Nephron (organoid): ENCODE measurements around the gene CAMTA1.
"Not testable (repeated sequence)": the region's sequence is repeated elsewhere in the genome, so short reads cannot be mapped to it uniquely, and the experiment has no call there.

Source experiments
- H3K27ac Mint-ChIP-seq, 3 experiments: 2 replicates each; pipeline ENCODE4 v1.8.0; 2020; ENCODE audit warnings: mixed read lengths in 3 of 3, mild to moderate bottlenecking in 2 of 3, moderate library complexity in 1 of 3
- H3K27me3 Mint-ChIP-seq: 2 replicates; pipeline ENCODE4 v1.8.0; 2021; ENCODE audit warnings: low read depth, mild to moderate bottlenecking, moderate library complexity, mixed read lengths
- H3K36me3 Mint-ChIP-seq: 2 replicates; pipeline ENCODE4 v1.8.0; 2020; ENCODE audit warnings: low read depth, mixed read lengths
- H3K4me1 Mint-ChIP-seq: 2 replicates; pipeline ENCODE4 v1.8.0; 2020; ENCODE audit warnings: mixed read lengths
- H3K4me3 Mint-ChIP-seq, 3 experiments: 2 replicates each; pipeline ENCODE4 v1.8.0; 2020; ENCODE audit warnings: mild to moderate bottlenecking in 3 of 3, mixed read lengths in 3 of 3, moderate library complexity in 2 of 3
- H3K9me3 Mint-ChIP-seq: 2 replicates; pipeline ENCODE4 v1.8.0; 2020; ENCODE audit warnings: mixed read lengths
- TF ChIP-seq, protein P1 (sequence below), 3 experiments: fragments of 200-600 bp; sonication (generic); IDR thresholded peaks; one replicate each; pipeline ENCODE4 v1.5.0; 2021; ENCODE audit warnings: antibody characterized with exemption in 3 of 3; ENCODE audit not compliant: unreplicated experiment in 3 of 3

CAMTA1 gene

DNA sequence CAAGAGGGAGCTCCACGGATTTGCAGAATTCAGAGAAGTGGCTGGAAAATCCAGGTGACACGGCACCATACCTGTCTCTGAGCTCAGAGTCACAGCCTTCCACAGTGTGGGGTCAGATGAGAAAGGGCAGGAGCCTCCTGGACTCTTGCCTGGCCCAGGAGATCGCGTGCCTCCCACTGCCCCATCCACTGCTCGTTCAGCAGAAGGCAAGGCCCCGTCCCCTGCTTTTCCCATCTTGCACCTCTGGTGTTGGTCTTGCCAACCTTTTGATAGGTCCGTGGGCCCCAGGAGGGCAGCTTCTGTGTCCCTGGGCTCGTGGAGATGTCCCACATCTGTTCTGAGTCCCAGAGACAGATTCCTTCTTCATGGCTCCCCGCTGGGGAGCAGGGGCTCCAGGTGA lies 902.2 kb downstream of the CAMTA1 start:
- peaks cover 3% of the 10 kb centered on the region for H3K9me3 Mint-ChIP-seq
- TF ChIP-seq, protein P1, sequence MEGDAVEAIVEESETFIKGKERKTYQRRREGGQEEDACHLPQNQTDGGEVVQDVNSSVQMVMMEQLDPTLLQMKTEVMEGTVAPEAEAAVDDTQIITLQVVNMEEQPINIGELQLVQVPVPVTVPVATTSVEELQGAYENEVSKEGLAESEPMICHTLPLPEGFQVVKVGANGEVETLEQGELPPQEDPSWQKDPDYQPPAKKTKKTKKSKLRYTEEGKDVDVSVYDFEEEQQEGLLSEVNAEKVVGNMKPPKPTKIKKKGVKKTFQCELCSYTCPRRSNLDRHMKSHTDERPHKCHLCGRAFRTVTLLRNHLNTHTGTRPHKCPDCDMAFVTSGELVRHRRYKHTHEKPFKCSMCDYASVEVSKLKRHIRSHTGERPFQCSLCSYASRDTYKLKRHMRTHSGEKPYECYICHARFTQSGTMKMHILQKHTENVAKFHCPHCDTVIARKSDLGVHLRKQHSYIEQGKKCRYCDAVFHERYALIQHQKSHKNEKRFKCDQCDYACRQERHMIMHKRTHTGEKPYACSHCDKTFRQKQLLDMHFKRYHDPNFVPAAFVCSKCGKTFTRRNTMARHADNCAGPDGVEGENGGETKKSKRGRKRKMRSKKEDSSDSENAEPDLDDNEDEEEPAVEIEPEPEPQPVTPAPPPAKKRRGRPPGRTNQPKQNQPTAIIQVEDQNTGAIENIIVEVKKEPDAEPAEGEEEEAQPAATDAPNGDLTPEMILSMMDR (IDR thresholded peaks at IDR 0.05; ENCODE audit: unreplicated experiment in 3 of 3), result no peak
- H3K4me3 Mint-ChIP-seq, result no peak overlapping the region
- peaks cover 4% of the 10 kb centered on the region for H3K4me1 Mint-ChIP-seq
- H3K36me3 Mint-ChIP-seq, result no peaks in the 10 kb centered on the region
- no peak overlapping the region for H3K27ac Mint-ChIP-seq
- peaks cover 20% of the 10 kb centered on the region for H3K27me3 Mint-ChIP-seq

DNA sequence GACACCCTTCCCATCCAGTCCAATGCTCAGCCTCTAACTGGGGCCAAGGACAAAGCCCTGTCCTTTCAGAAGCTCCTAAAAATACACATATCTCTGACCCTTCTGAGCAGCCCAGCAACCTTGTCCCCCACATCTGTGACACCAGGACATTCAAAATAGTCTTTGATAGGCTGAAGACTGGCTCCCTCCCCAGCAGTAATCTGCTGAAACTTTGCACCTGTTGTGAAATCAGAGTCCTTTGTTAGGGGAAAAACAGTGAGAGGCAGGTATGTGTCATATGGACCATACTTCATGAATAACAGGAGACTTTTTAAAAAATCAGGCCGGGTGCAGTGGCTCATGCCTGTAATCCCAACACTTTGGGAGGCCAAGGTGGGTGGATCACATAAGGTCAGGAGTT lies 903.4 kb downstream of the CAMTA1 start:
- no peaks in the 10 kb centered on the region for H3K36me3 Mint-ChIP-seq
- TF ChIP-seq, protein P1 (IDR thresholded peaks at IDR 0.05; ENCODE audit: unreplicated experiment in 3 of 3), result no peak
- H3K27ac Mint-ChIP-seq, result no peak overlapping the region
- H3K9me3 Mint-ChIP-seq, result peaks cover 8% of the 10 kb centered on the region
- no peak overlapping the region for H3K4me3 Mint-ChIP-seq
- H3K27me3 Mint-ChIP-seq, result peaks cover 22% of the 10 kb centered on the region
- peaks cover 4% of the 10 kb centered on the region for H3K4me1 Mint-ChIP-seq

DNA sequence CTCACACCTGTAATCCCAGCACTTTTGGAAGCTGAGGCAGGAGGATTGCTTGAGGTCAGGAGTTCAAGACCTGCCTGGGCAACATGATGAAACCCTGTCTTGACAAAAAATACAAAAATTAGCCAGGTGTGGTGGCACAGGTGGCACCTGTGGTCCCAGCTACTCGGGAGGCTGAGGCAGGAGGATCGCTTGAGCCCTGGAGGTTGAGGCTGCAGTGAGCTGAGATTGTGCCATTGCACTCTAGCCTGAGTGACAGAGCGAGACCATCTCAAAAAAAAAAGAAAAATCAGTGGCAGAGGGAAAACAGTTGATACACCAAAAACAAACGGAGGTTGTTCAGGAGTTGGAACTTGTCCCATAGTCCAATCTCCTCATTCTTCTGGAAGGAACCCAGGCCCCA lies 904.1 kb downstream of the CAMTA1 start:
- not testable (repeated sequence) for H3K4me3 Mint-ChIP-seq, H3K4me1 Mint-ChIP-seq, H3K36me3 Mint-ChIP-seq, H3K27ac Mint-ChIP-seq
- Mint-ChIP-seq H3K9me3 (peaks cover 13% of the 10 kb centered on the region), H3K27me3 (peaks cover 26% of the 10 kb centered on the region)

DNA sequence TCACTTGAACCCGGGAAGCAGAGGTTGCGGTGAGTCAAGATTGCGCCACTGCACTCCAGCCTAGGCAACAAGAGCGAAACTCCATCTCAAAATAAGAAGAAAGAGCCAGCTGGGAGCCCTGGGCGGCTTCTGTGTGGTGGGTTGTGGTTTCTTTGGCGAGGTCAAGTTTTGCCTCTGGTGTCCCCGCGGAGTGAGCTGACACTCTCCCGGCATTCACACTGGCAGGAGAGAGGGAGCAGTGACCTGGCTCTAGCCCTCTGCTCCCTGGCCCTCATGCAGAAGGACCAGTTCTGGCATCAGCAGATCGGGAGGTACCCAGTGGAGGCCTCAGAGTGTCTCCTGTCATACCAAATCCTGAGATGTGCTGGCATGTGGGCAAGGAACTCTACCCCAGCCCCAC lies 904.8 kb downstream of the CAMTA1 start:
- no peak overlapping the region for H3K4me3 Mint-ChIP-seq
- peaks cover 26% of the 10 kb centered on the region for H3K27me3 Mint-ChIP-seq
- peaks cover 13% of the 10 kb centered on the region for H3K9me3 Mint-ChIP-seq
- TF ChIP-seq, protein P1 (IDR thresholded peaks at IDR 0.05; ENCODE audit: unreplicated experiment in 3 of 3), result no peak
- no peak overlapping the region for H3K27ac Mint-ChIP-seq
- H3K4me1 Mint-ChIP-seq, result peaks cover 4% of the 10 kb centered on the region
- H3K36me3 Mint-ChIP-seq, result no peaks in the 10 kb centered on the region

DNA sequence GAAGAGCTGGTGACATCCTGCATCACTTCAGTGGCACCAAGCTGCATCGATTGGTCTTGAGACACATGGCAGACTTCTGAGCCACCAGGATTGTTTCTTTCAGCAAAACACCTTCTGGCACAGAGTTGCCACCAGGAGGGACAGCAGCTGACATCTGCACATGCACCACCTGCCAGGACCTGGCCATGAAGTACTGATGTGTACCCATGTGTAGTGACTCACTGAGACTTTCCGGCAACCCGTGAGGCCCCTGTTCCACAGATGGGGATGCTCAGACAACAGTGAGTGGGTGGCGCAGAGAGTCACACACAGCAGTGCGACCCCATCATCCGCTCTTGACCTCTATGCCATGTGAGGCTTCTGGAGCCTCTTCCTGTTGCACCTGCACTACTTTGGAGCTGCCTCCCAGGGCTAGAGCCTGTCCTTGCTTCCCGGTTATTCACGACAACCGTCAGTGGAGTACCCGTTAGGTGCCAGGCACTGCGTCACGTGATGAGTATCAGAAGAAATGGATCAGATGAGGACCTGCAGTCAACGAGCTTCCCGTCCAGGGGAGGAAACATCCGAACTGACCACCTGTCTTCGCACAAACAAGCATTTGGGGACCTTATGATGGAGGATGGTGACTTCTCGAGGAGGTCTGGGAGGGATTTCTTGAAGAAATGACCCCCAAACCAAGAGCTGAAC lies 905.4 kb downstream of the CAMTA1 start:
- Mint-ChIP-seq H3K4me1 (peaks cover 4% of the 10 kb centered on the region), H3K27me3 (peaks cover 25% of the 10 kb centered on the region), H3K27ac (no peak overlapping the region), H3K4me3 (no peak overlapping the region), H3K9me3 (peaks cover 13% of the 10 kb centered on the region), H3K36me3 (no peaks in the 10 kb centered on the region)
- TF ChIP-seq, protein P1 (IDR thresholded peaks at IDR 0.05; ENCODE audit: unreplicated experiment in 3 of 3), result no peak

DNA sequence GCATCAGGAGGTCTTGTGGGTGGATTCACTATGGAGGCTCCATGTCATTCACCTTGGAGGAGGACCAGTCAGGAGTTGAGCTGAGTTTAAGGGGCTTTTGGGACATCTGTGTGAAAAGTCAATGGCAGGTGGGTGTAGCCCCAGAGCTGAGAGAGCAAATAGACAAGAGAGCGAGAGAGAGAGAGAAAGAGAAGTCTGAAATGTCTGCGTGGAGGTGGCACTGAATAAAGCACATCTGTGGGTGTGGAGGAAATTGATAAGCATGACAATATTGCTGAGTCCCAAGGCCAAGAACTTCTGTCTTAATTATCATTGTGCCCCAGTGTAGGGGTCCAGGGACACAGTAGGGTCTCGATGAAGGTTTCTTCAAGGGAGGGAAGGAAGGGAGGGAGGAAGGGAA lies 906.3 kb downstream of the CAMTA1 start:
- Mint-ChIP-seq H3K9me3 (peaks cover 13% of the 10 kb centered on the region), H3K36me3 (no peaks in the 10 kb centered on the region), H3K4me3 (no peak overlapping the region), H3K27ac (no peak overlapping the region), H3K4me1 (peaks cover 4% of the 10 kb centered on the region), H3K27me3 (peaks cover 18% of the 10 kb centered on the region)
- TF ChIP-seq, protein P1 (IDR thresholded peaks at IDR 0.05; ENCODE audit: unreplicated experiment in 3 of 3), result no peak
